Stimulated activated memory B cell treated with anti-CD40 and anti-IgM and Interleukin-4, amounts not matched to agents 10 μg/mL and 1 μg/mL and 100 μg/mL, for 72 hours (primary cell): ENCODE data around the gene RECQL5.
"Not testable (repeated sequence)": the region's sequence is repeated elsewhere in the genome, so short reads cannot be mapped to it uniquely, and the experiment has no call there.

ENCODE experiments used
- ATAC-seq: fragments of 150-1000 bp; cut with Tn5 transposase; 2 replicates; pipeline ENCODE4 v1.10.0; 2021
- H3K27ac Mint-ChIP-seq: one replicate; pipeline ENCODE4 v1.8.0; 2022; ENCODE audit warnings: mild to moderate bottlenecking, mixed read lengths
- H3K27me3 Mint-ChIP-seq: one replicate; pipeline ENCODE4 v1.8.0; 2022; ENCODE audit warnings: mixed read lengths
- H3K36me3 Mint-ChIP-seq: one replicate; pipeline ENCODE4 v1.8.0; 2022; ENCODE audit warnings: mixed read lengths
- H3K4me1 Mint-ChIP-seq: one replicate; pipeline ENCODE4 v1.8.0; 2022; ENCODE audit warnings: mixed read lengths
- H3K4me3 Mint-ChIP-seq: one replicate; pipeline ENCODE4 v1.8.0; 2022; ENCODE audit warnings: mild to moderate bottlenecking, moderate library complexity, mixed read lengths
- H3K9me3 Mint-ChIP-seq: one replicate; pipeline ENCODE4 v1.8.0; 2022; ENCODE audit warnings: mixed read lengths

Gene RECQL5

GRCh38 chr17:75611851-75612429 lies 55.0 kb downstream of the RECQL5 start:
- Mint-ChIP-seq H3K27ac (no peak overlapping the region), H3K27me3 (no peaks in the 10 kb centered on the region), H3K9me3 (no peaks in the 10 kb centered on the region), H3K4me1 (peaks cover 8% of the 10 kb centered on the region), H3K36me3 (no peaks in the 10 kb centered on the region), H3K4me3 (no peak overlapping the region)
- no peak for ATAC-seq

- peak overlapping the region; percentile 48 for H3K27ac Mint-ChIP-seq
- H3K4me1 Mint-ChIP-seq, result peaks cover 8% of the 10 kb centered on the region
Observed at GRCh38 chr17:75610103-75610984, 56.6 kb downstream of the RECQL5 start.

GRCh38 chr17:75607086-75607485 lies 59.9 kb downstream of the RECQL5 start:
- Mint-ChIP-seq H3K36me3 (no peaks in the 10 kb centered on the region), H3K9me3 (no peaks in the 10 kb centered on the region), H3K27ac (no peak overlapping the region), H3K4me3 (no peak overlapping the region), H3K4me1 (peaks cover 8% of the 10 kb centered on the region), H3K27me3 (no peaks in the 10 kb centered on the region)
- no peak for ATAC-seq

More at GRCh38 chr17:75610103-75610984, 56.6 kb downstream of the RECQL5 start:
- Mint-ChIP-seq H3K4me3 (no peak overlapping the region), H3K36me3 (no peaks in the 10 kb centered on the region), H3K9me3 (no peaks in the 10 kb centered on the region), H3K27me3 (no peaks in the 10 kb centered on the region)
- peak; percentile 34 for ATAC-seq

- Mint-ChIP-seq H3K36me3 (no peaks in the 10 kb centered on the region), H3K27ac (no peak overlapping the region), H3K4me1 (peaks cover 11% of the 10 kb centered on the region), H3K4me3 (no peak overlapping the region), H3K27me3 (no peaks in the 10 kb centered on the region), H3K9me3 (no peaks in the 10 kb centered on the region)
- ATAC-seq, result no peak
Observed at GRCh38 chr17:75605790-75606189, 61.2 kb downstream of the RECQL5 start.

GRCh38 chr17:75604034-75604695 lies 62.8 kb downstream of the RECQL5 start:
- Mint-ChIP-seq H3K36me3 (no peaks in the 10 kb centered on the region), H3K4me1 (peaks cover 6% of the 10 kb centered on the region), H3K9me3 (no peaks in the 10 kb centered on the region), H3K27me3 (no peaks in the 10 kb centered on the region), H3K4me3 (no peak overlapping the region), H3K27ac (no peak overlapping the region)
- ATAC-seq, result peak; percentile 40

- H3K27ac Mint-ChIP-seq, result no peak overlapping the region
- ATAC-seq, result peak; percentile 44
- no peaks in the 10 kb centered on the region for H3K9me3 Mint-ChIP-seq
- no peaks in the 10 kb centered on the region for H3K27me3 Mint-ChIP-seq
- H3K4me1 Mint-ChIP-seq, result peaks cover 6% of the 10 kb centered on the region
- no peaks in the 10 kb centered on the region for H3K36me3 Mint-ChIP-seq
- no peak overlapping the region for H3K4me3 Mint-ChIP-seq
Observed at GRCh38 chr17:75603123-75603522, 63.8 kb downstream of the RECQL5 start.

GRCh38 chr17:75602644-75603043 lies 64.3 kb downstream of the RECQL5 start:
- no peak overlapping the region for H3K4me3 Mint-ChIP-seq
- H3K36me3 Mint-ChIP-seq, result no peaks in the 10 kb centered on the region
- ATAC-seq, result no peak
- H3K4me1 Mint-ChIP-seq, result peaks cover 6% of the 10 kb centered on the region
- H3K9me3 Mint-ChIP-seq, result no peaks in the 10 kb centered on the region
- H3K27ac Mint-ChIP-seq, result no peak overlapping the region
- no peaks in the 10 kb centered on the region for H3K27me3 Mint-ChIP-seq

- Mint-ChIP-seq H3K36me3 (no peaks in the 10 kb centered on the region), H3K27me3 (no peaks in the 10 kb centered on the region), H3K9me3 (no peaks in the 10 kb centered on the region), H3K4me3 (no peak overlapping the region), H3K27ac (no peak overlapping the region), H3K4me1 (peaks cover 6% of the 10 kb centered on the region)
- peak; percentile 66 for ATAC-seq
Observed at GRCh38 chr17:75601057-75601987, 65.6 kb downstream of the RECQL5 start.

GRCh38 chr17:75596320-75597087 lies 70.5 kb downstream of the RECQL5 start:
- Mint-ChIP-seq H3K27me3 (no peaks in the 10 kb centered on the region), H3K36me3 (no peaks in the 10 kb centered on the region), H3K9me3 (no peaks in the 10 kb centered on the region), H3K4me3 (no peak overlapping the region), H3K27ac (no peak overlapping the region), H3K4me1 (peaks cover 7% of the 10 kb centered on the region)
- ATAC-seq, result no peak

- H3K36me3 Mint-ChIP-seq, result no peaks in the 10 kb centered on the region
- no peak overlapping the region for H3K27ac Mint-ChIP-seq
- ATAC-seq, result no peak
- no peaks in the 10 kb centered on the region for H3K27me3 Mint-ChIP-seq
- H3K4me1 Mint-ChIP-seq, result peaks cover 7% of the 10 kb centered on the region
- no peaks in the 10 kb centered on the region for H3K9me3 Mint-ChIP-seq
- H3K4me3 Mint-ChIP-seq, result no peak overlapping the region
Observed at GRCh38 chr17:75595920-75596313, 71.0 kb downstream of the RECQL5 start.

- Mint-ChIP-seq H3K9me3 (no peaks in the 10 kb centered on the region), H3K4me1 (peaks cover 12% of the 10 kb centered on the region), H3K36me3 (no peaks in the 10 kb centered on the region), H3K27me3 (no peaks in the 10 kb centered on the region), H3K27ac (no peak overlapping the region), H3K4me3 (no peak overlapping the region)
- no peak for ATAC-seq
Observed at GRCh38 chr17:75595284-75595919, 71.6 kb downstream of the RECQL5 start.

- H3K9me3 Mint-ChIP-seq, result no peaks in the 10 kb centered on the region
- peaks cover 14% of the 10 kb centered on the region for H3K4me1 Mint-ChIP-seq
- H3K27ac Mint-ChIP-seq, result no peak overlapping the region
- H3K4me3 Mint-ChIP-seq, result no peak overlapping the region
- no peaks in the 10 kb centered on the region for H3K36me3 Mint-ChIP-seq
- no peak for ATAC-seq
- H3K27me3 Mint-ChIP-seq, result no peaks in the 10 kb centered on the region
Observed at GRCh38 chr17:75594499-75595283, 72.3 kb downstream of the RECQL5 start.

GRCh38 chr17:75593430-75593829 lies 73.5 kb downstream of the RECQL5 start:
- H3K27me3 Mint-ChIP-seq, ATAC-seq, H3K36me3 Mint-ChIP-seq, H3K4me3 Mint-ChIP-seq, H3K9me3 Mint-ChIP-seq, H3K27ac Mint-ChIP-seq: not testable (repeated sequence)
- H3K4me1 Mint-ChIP-seq, result peaks cover 14% of the 10 kb centered on the region
